Dedifferentiated amniotic fluid mesenchymal stem cell (primary cell): ENCODE results near the gene MEAF6.
"Not testable (repeated sequence)": the region's sequence is repeated elsewhere in the genome, so short reads cannot be mapped to it uniquely, and the experiment has no call there.

Experiments
- DNase-seq: peaks from one replicate; pipeline ENCODE4 v3.0.0-alpha.2; 2016; ENCODE audit errors: extremely low spot score

MEAF6 gene

DNA sequence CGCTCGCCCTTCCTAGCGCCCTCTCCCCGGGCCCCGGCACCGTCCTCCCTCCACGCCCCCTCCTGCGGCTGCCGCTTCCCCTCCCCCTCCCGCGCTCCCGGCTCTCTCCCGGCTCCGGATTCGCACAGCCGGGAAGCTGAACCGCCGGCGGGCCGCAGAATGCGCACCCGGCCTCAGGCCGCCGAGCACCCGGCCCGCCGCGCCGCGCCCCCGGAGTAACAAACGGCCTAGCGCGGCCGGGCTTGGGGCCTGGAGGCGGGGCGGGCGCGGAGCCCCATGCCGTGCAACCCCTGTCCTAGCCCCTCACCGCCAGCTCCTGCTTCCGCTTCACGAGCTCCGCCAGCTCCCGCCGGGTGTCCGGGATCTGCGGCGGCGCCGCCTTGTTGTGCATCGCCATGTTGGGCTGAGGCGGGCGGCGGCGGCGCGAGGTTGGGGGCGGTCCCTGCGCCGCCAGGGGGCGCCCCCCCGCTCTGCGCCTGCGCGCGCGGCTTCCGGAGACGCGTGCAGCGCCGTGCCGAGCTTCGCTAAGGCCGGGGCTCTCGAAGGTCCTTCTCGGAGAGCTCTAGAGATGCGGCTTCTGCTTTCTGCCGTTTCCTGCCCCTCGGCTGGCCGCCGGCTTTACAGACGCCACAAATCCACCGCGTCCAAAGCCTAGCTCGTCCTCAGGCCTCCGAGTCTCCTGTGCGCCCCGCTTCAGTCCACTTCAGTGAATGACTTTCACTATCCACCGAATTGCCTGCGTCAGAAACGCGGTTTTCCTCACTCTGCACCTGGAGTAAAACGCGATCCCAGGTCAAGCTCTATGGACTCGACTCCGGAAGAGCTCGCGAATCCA lies at the start of gene MEAF6:
TSS of gene MEAF6 (minus strand) at position 417 of the 835 bp plus-strand sequence. CDS start at position 397, 20 bp downstream.
- DNase-seq, result peak; percentile 58

DNA sequence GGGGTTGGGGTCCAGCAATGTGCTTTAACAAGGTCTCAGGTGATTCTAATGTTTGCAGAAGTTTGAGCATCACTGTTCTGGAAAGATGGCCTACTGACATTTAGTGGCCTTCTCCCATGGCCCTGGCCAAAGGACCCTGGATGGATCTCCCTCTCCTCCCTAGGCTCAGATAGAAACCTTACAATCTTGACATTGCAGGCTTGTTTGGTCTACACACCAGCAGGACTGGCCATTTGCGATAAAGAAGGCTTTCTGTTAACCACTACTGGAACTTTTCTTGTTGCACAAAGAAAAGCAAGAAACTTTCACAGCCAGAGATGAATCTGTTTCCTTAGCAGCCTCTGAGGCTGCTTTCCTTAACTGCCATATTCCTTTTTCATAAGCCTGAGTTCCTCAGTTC lies 48.4 kb upstream of the MEAF6 start:
- DNase-seq, result no peak

DNA sequence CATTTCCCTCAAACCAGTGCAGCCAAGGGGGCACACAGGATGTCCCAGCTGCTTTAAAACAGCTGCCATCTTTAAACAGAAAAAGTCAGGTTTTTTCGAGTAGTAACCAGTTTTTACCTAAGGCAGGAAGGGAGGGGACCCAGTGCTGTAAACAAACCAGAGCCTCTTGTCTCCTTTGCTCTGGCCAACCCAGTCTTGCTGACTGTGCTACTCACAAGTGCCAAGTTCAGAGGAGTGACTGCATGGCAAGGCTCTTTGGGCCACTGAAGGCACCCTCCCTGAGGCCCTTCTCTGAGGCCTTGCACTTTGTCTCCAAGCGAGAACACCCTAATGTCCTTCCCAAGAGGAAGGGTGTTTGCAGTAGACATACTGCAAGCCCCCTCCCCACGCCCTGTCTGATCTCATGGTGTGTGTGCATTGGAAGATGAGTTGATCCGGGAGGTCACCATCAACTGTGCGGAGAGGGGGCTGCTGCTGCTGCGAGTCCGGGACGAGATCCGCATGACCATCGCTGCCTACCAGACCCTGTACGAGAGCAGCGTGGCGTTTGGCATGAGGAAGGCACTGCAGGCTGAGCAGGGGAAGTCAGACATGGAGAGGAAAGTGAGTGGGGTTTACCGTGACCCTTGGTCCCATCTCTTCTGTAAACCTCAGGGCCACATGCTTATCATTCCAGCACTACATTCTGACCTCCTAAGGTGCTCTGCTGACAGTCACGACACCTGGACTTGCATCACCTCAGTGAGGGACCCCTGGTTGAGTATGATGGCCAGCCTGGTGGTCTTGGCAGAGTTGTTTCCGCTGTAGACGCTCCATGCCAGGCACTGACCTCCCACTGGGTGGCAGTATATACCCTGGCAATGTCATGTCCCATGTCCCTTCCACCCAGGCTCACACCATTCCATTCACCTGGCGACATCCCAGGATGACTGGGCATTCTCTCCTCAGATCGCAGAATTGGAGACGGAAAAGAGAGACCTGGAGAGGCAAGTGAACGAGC lies 46.9 kb upstream of the MEAF6 start:
- DNase-seq, result no peak

DNA sequence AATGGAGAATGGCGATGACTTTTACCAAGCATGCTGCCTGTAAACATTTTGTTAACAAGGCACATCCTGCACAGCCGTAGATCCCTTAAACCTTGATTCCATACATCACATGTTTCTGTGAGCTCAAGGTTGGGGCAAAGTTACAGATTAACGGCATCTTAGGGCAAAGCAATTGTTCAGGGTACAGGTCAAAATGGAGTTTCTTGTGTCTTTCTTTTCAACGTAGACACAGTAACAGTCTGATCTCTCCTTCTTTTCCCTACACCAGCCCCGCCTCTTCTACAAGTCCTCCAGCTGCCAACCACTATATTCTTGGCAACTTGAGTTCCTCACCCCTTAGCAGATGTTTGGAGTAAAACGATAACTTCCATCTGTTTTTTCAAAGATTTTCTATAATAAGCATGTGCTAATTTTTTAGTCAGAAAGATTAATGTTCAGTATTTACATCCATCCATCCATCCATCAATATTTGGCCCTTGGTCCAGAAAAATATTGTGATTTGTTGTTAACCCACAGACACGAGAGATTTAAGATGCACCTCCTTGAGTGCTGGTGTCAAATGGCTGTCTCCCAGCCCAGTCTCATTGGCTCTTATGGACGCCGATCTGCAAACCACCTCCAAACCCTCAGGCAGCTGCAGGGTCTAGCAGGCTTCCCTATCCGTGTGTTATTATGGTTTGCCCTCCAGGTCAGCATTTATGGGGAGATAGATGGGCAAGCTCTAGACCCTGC lies 46.0 kb upstream of the MEAF6 start:
- DNase-seq, result no peak

DNA sequence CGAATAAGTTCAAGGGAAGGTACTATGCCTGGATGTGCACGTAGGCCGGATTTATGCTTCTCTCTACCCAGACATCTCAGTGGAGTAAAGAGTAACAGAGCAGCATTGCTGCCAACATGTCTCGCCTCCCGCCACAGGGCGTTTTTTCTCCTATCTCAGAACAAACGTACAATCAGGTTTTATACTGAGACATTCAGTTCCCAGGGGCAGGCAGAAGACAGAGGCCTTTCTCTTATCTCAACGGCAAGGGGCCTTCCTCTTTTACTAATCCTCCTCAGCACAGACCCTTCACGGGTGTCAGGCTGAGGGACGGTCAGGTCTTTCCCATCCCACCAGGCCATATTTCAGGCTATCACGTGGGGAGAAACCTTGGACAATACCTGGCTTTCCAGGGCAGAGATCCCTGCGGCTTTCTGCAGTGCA lies 45.4 kb upstream of the MEAF6 start:
- not testable (repeated sequence) for DNase-seq

DNA sequence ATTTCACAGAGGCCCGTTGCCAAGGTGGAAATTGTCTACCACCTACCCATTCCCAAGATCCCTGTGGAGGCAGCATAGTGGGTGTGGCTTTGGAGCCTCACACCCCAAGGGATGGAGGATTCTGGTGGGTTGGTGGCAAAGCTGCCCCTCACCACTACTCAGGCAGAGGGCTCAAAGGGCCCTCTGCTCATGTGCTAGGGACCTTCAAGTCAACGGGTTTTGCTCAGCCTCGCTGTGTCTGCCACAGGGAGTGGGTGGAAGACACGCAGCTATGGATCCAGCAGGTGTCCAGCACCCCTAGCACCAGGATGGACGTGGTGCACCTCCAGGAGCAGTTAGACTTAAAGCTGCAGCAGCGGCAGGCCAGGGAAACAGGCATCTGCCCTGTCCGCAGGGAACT lies 44.5 kb upstream of the MEAF6 start:
- DNase-seq, result no peak

DNA sequence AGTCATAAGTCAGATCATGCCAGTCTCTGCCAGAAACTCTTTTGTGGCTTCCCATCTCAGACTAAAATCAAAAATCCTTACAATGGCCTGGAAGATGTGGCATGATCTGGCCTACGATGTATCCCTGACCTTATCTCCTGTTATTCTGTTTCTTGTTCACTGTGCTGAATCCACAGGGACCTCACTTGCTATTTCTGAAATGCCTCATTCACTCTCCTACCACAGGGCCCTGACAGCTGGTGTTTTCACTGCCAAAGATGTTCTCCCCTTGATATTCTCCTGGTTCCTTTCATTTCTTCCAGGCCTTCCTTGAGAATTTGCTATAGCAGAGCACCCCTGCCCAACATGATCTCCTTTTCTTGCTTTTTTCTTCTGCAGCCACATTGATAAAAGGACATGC lies 43.8 kb upstream of the MEAF6 start:
- no peak for DNase-seq

DNA sequence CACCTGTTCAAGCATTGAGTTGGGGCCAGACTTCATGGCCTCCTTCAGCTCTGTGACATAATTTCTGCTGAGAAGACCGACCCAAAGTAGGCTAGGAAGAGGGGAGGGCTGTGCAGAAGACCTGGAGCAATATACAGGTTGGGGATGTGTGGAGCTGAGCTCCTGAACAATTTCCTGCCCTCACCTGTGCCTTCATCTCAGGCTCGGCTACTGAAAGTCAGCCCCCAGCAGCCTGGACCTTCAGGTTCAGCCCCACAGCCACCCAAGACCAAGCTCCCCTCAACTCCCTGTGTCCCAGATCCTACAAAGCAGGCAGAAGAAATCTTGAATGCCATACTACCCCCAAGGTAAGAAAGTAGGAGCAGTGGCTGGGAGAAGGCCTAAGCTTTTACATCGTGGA lies 42.8 kb upstream of the MEAF6 start:
- DNase-seq, result no peak

DNA sequence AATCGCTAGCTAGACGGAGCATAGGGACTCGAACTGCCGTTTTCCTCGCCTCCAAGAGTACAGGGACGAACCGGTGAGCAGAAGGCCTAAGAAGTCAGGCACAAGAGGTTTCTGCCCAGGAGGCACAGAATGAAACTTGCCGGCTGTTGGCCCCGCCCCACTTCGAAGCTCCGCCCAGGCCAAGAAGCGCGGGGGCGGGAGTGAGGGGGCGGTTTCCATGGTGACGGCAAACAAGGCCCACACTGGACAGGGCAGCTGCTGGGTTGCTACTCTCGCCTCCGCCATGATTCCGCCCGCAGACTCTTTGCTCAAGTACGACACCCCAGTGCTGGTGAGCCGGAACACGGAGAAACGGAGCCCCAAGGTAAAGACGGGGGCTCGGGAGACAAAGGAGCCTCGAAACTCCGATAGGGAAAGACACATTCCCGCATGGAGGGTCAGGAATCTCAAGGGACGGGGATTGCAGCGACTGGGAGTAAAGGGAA lies 42.2 kb upstream of the MEAF6 start, which contains the start of gene DNALI1:
TSS of gene DNALI1 (plus strand) at position 229 of the 485 bp plus-strand sequence. CDS start at position 284, 55 bp downstream.
- peak; percentile 87 for DNase-seq

DNA sequence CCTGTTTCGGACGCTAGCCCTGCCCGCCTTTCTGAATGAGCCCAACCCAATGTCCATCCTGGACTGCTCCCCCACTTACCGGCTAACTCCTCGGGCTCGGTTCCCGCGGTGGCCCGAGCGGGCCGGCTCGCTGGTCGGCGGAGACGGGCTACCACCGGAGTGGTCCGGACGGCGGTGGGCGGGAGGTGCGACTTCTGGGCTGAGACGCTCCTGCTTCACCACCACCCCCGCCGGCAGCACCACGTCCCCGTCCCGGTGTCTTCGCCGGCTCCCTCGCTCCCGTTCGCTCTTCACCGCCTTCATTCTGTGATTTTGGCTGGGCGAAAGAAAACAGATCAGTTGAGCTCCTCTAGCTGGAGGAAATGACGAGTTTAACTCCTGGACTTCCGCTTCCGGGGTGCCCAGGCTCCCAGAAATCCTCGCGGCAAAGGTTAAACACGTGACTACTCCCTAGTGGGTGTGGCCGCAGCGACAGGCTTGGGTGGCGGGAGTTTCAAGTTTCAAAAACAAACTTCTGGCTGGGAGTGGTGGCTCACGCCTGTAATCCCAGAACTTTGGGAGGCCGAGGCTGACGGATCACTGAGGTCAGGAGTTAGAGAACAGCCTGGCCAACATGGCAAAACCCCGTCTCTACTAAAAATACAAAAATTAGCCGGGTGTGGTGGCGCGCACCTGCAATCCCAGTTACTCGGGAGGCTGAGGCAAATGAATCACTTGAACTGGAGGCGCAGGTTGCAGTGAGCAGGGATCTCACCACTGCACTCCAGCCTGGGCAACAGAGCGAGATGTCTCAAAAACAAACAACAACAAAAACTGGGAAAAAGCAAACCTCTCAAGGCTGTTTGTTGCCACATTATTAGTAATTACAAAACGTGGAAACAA lies 39.6 kb upstream of the MEAF6 start, which contains the start of gene SNIP1:
TSS of gene SNIP1 (minus strand) at position 367 of the 882 bp plus-strand sequence. CDS start at position 303, 64 bp downstream.
- peak; percentile 96 for DNase-seq

DNA sequence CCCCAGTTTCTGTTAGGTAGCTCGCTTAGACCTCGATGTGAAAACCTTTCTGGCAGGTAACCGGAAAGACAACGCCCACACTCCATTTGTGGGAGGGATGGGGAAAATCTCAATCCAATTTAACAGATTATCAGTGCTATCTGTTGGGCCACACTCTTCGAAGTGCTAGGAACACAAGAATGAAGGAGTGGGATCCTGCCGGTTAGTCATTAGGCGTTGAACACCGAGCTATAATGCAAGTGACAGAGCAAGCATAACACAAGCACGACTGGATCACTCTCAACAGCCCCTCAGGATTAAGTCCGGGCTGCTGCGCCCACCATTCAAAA lies 39.0 kb upstream of the MEAF6 start:
- no peak for DNase-seq

DNA sequence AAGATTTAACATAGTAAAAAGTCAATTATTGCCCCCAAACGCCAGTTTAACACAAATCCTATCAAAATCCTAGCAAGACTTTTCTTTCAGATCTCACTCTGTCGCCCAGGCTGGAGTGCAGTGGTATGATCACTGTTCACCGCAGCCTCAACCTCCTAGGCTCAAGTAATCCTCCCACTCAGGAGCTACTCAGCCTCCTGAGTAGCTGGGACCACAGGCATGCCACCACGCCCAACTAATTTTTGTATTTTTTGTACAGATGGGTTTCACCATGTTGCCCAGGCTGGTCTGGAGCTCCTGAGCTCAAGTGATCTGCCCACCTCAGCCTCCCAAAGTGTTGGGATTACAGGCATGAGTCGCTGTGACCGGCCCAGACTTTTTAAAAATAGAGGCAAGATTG lies 34.8 kb upstream of the MEAF6 start:
- no peak for DNase-seq

DNA sequence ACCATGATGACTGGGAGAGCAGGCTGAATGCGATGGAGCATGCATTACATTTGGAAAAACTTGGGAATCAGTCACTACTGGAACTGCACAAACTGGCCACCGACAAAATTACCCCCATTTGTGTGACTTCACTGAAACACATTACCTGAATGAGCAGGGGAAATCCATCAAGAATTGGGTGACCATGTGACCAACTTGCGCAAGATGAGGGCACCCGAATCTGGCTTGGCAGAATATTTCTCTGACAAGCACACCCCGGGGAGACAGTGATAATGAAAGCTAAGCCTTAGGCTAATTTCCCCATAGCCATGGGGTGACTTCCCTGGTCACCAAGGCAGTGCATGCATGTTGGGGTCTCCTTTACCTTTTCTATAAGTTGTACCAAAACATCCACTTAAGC lies 30.5 kb upstream of the MEAF6 start:
- no peak for DNase-seq

DNA sequence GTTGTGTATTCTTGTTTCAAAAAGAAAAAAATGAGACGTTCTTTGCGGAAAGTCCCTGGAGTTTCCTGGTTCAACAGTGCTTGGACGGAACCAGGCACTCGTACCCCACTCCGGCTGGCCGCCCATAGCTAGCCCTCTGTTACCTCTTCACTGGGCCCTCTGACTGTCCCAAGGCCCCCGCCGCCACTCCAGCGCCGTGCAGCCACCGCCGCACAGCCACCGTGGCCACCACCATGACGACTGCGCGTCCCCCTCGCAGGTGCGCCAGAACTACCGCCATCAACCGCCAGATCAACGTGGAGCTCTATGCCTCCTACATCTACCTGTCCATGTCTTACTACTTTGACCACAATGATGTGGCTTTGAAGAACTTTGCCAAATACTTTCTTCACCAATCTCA lies 30.0 kb upstream of the MEAF6 start:
- DNase-seq, result no peak

DNA sequence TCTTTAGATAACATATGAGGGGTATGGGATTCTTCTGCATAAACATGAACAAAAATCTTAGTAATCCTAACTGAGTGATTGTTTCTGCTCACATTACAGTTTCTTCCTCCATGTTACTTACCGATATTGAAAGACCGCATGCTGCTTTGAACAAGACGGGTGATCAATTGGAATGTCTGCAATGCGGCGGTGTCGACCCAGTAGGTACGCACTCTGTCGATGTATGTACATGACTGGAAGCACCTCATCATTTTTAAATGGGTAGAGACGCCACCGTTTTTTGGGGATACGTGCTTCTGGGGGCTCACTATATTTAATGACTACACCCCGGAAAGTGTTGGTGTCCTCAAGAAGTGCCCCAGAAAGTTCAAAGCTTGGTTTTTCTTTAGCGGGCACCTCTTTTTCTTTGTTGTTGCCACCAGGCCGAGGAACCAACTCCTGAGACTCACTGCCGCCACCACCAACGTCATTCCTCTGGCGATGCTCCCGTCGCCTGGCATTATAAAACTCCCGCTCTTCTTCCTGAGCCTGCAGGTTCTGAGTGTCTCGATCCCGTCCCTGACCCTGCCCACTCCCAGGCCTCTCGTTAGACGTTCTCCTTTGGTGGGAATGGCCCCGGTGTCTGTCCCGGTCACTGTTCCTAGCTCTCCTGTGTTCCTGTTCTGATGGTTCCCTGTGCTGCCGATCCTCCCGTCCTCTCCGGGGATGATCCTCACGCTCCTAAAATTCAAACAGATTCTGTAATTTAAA lies 25.6 kb upstream of the MEAF6 start:
- DNase-seq, result peak; percentile 1

DNA sequence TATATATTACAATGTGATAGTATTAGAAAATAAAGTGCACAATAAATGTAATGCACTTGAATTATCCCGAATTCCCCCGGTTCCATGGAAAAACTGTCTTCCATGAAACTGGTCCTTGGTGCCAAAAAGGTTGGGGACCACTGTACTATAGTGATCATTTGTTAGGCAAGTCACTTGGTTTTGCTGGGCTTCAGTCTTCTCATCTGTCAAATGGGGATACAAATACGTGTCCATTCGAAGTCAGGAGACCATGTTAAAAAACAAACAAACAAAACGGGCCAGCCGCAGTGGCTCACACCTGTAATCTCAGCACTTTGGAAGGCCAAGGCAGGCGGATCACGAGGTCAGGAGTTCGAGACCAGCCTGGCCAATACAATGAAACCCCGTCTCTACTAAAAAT lies 24.6 kb upstream of the MEAF6 start:
- DNase-seq, result peak; percentile 11

DNA sequence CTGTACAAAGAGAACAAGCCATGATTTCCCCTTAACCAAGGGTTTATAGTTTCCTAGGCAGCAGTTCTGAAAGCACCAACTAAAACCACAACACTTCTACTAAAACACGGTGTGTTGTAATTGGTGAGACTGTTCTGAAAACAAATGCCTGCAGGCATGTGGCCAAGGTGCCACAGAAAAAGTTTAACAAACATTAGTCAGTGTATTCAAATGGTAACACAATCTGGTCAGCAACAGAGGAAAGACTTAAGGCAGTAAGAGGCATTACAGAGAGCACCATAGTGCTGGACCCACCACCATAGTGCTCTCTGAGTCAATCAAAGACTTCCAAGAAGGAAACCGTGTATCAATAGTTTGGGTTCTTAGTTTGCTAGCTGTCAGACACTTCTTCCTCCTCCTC lies 22.8 kb upstream of the MEAF6 start:
- DNase-seq, result peak; percentile 14

DNA sequence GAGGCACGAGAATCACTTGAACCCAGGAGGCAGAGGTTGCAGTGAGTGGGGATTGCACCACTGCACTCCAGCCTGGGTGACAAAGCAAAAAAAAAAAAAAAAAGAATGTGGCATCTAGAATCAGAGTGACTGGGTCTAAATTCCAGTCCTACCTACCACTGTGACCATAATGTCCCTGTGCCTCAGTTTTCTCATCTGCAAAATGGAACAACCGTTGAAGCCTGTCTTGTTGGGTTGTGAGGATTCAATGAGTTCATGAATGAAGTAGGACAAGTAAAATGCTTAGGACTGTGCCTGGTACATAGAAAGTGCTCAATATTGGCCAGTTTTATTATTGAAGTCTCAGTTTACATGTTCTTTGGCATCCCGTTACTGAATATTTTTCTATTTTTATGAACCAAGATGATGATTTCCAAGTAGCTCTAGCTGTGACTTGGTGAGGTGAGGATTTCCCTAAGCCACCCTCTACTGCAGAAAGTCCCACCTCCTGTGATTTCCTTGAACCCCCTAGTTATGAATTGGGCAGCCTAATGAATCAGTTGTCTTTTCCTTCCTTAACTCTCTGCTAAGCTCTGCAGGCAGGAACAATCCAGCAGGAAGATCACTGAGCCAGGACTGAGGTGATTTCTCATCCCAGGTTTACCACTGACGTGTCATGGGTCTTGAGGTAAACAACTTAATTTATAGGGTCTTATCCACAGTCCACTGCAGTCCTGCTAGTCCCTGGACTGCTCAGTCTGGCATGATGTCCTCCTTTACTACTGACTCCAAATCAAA lies 18.9 kb upstream of the MEAF6 start:
- DNase-seq, result peak; percentile 11
